B cell (primary cell): ENCODE measurements around the gene RBMS3. TPM values are rescaled to one million over a fixed set of nuclear protein-coding genes. Genes with fewer than 3 reads are reported as not detected.

ENCODE experiments used
- ATAC-seq: fragments of 200-7000 bp; cut with Tn5 transposase; one replicate; pipeline ENCODE4 v1.10.0; 2021; ENCODE audit warnings: low read depth, mild to moderate bottlenecking, moderate number of reproducible peaks, moderate library complexity
- CTCF ChIA-PET: fragments of 350-600 bp; sonication (Branson Sonifier 250); formaldehyde crosslinking; loops from one replicate; lab custom pipeline; 2021; ENCODE audit warnings: antibody characterized with exemption, inconsistent platforms; lab: Charles Lee
- POLR2A ChIA-PET: fragments of 350-600 bp; sonication (Branson Sonifier 250); formaldehyde crosslinking; loops from one replicate; lab custom pipeline; 2021; ENCODE audit warnings: antibody characterized with exemption; lab: Charles Lee
- DNase-seq: peaks from one replicate; pipeline ENCODE4 v3.0.0; 2013
- H2AFZ ChIP-seq: 2 replicates; pipeline ENCODE4 v1.6.1; 2012; ENCODE audit warnings: mild to moderate bottlenecking, low read depth, low read length; ENCODE audit not compliant: insufficient read depth, poor library complexity, severe bottlenecking
- H3K27ac ChIP-seq, 2 donors: 1 replicate in 1 of 2; 2 replicates in 1 of 2; pipeline ENCODE4 v1.5.1; 2012 to 2013; ENCODE audit warnings: low read length in 2 of 2, mild to moderate bottlenecking in 2 of 2, moderate library complexity in 1 of 2
- H3K27me3 ChIP-seq, 4 experiments: fragments of 200-600 bp in 1 of 4; sonication (generic) in 1 of 4; replicated peaks in 1 of 4; 1 replicate in 2 of 4; 2 replicates in 2 of 4; pipeline versions ENCODE4 v1.6.1 to v1.7.0; 2013 to 2016; ENCODE audit warnings: low read length in 3 of 4, mild to moderate bottlenecking in 2 of 4, mixed read lengths in 1 of 4, moderate library complexity in 1 of 4; ENCODE audit not compliant: insufficient read depth in 4 of 4, control insufficient read depth in 3 of 4; ENCODE audit errors: control extremely low read depth in 1 of 4
- H3K36me3 ChIP-seq, 2 experiments: replicated peaks in 1 of 2; 1 replicate in 1 of 2; 2 replicates in 1 of 2; pipeline versions ENCODE4 v1.6.1 to v1.7.1; 2013; ENCODE audit warnings: low read length in 1 of 2; ENCODE audit not compliant: insufficient read depth in 2 of 2, control insufficient read depth in 1 of 2; ENCODE audit errors: control extremely low read depth in 1 of 2, extremely low read depth in 1 of 2
- H3K4me1 ChIP-seq, 2 donors: fragments of 200-600 bp in 1 of 2; sonication (generic) in 1 of 2; 1 replicate in 1 of 2; 2 replicates in 1 of 2; pipeline versions ENCODE4 v1.5.1 to v1.6.1; 2013 to 2017; ENCODE audit warnings: low read length in 2 of 2; ENCODE audit not compliant: control insufficient read depth in 2 of 2, insufficient read depth in 2 of 2
- H3K4me2 ChIP-seq: replicated peaks from 2 replicates; pipeline ENCODE3; 2012; ENCODE audit warnings: mild to moderate bottlenecking, low read depth, low read length; ENCODE audit not compliant: poor library complexity, severe bottlenecking
- H3K4me3 ChIP-seq, 5 experiments: fragments of 200-600 bp in 1 of 5; sonication (generic) in 1 of 5; 1 replicate in 3 of 5; 2 replicates in 2 of 5; pipeline versions ENCODE4 v1.5.1 to v1.7.0; 2011 to 2016; ENCODE audit warnings: low read length in 4 of 5, mild to moderate bottlenecking in 4 of 5, low read depth in 2 of 5, control low read depth in 1 of 5, moderate library complexity in 1 of 5; ENCODE audit not compliant: insufficient read depth in 1 of 5; ENCODE audit errors: control extremely low read depth in 1 of 5, extremely low read depth in 1 of 5
- H3K79me2 ChIP-seq: fragments of 200-600 bp; sonication (generic); one replicate; pipeline ENCODE4 v1.6.0; 2016; ENCODE audit warnings: low read length; ENCODE audit not compliant: control insufficient read depth, insufficient read depth
- H3K9ac ChIP-seq: fragments of 200-600 bp; sonication (generic); 2 replicates; pipeline ENCODE4 v1.6.1; 2017; ENCODE audit warnings: mild to moderate bottlenecking, low read length, moderate library complexity
- H3K9me3 ChIP-seq, 3 donors: one replicate each; pipeline versions ENCODE4 v1.6.1 to v1.7.1; 2013; ENCODE audit warnings: low read length in 2 of 3; ENCODE audit not compliant: control insufficient read depth in 2 of 3, insufficient read depth in 1 of 3; ENCODE audit errors: control extremely low read depth in 1 of 3
- H4K20me1 ChIP-seq: 2 replicates; pipeline ENCODE4 v1.6.0; 2012; ENCODE audit warnings: mild to moderate bottlenecking, low read length; ENCODE audit not compliant: insufficient read depth, control insufficient read depth, poor library complexity, severe bottlenecking
- H3K27ac Mint-ChIP-seq: one replicate; pipeline ENCODE4 v1.8.0; 2021; ENCODE audit warnings: mixed read lengths
- H3K27me3 Mint-ChIP-seq: one replicate; pipeline ENCODE4 v1.8.0; 2021; ENCODE audit warnings: mixed read lengths
- H3K4me1 Mint-ChIP-seq: one replicate; pipeline ENCODE4 v1.8.0; 2021; ENCODE audit warnings: mixed read lengths
- H3K4me3 Mint-ChIP-seq: one replicate; pipeline ENCODE4 v1.8.0; 2021; ENCODE audit warnings: mixed read lengths
- H3K9me3 Mint-ChIP-seq: one replicate; pipeline ENCODE4 v1.8.0; 2022; ENCODE audit warnings: mixed read lengths; ENCODE audit not compliant: insufficient read depth
- CTCF ChIP-seq: fragments of 200-600 bp; IDR thresholded peaks from one replicate; pipeline ENCODE4 v1.8.0; 2022; ENCODE audit warnings: antibody characterized with exemption, mild to moderate bottlenecking
- EZH2 ChIP-seq: IDR thresholded peaks from 2 replicates; pipeline ENCODE4 v1.6.1; 2012; ENCODE audit warnings: borderline replicate concordance, low read depth, mild to moderate bottlenecking, moderate library complexity, low read length; ENCODE audit not compliant: insufficient read depth, poor library complexity, severe bottlenecking
- WGBS: methylation state at CpG from one replicate; pipeline ENCODE4 v1.1.5; 2013; ENCODE audit warnings: missing lambda C conversion rate; ENCODE audit not compliant: insufficient coverage; 5-methylcytosine and 5-hydroxymethylcytosine counted together
- intact Hi-C: fragments of 100-400 bp; cut with micrococcal nuclease; formaldehyde crosslinking; loops from one replicate; pipeline ENCODE4 v1.10.0; 2022
- polyA plus RNA-seq: library from polyadenylated mRNA; depleted of rRNA; stranded (reverse); fragments of >200 nt; gene quantifications from 2 replicates; pipeline ENCODE4 v1.2.3, GENCODE V29; 2012
- total RNA-seq, 2 donors: library from RNA; stranded (reverse); fragments of 120-200 nt in 1 of 2; gene quantifications; 1 replicate in 1 of 2; 2 replicates in 1 of 2; pipeline versions ENCODE4 v1.2.3 to v1.2.4, GENCODE V29; 2013 to 2022

RBMS3 gene
- total and polyA plus RNA-seq, 2 donors (not counting 1 experiment from before 2014, with no cell fraction given) = not detected

GRCh38 chr3:29701326-29701983, 420.6 kb downstream of the RBMS3 start:
- ATAC-seq = no peak
- no peak overlapping the region for H2AFZ ChIP-seq

More at GRCh38 chr3:29701326-29701983, 420.6 kb downstream of the RBMS3 start:
- Histone ChIP-seq H3K4me3 (no peak overlapping the region), H3K9ac (no peak overlapping the region), H3K9me3 (peaks cover 0 to 17% (median 0%) of the 10 kb centered on the region in 3 donors), H3K27ac (no peak overlapping the region), H3K27me3 (no peaks in the 10 kb centered on the region), H3K4me1 (no peaks in the 10 kb centered on the region), H3K79me2 (no peaks in the 10 kb centered on the region), H3K4me2 (no peak overlapping the region), H4K20me1 (no peaks in the 10 kb centered on the region), H3K36me3 (no peaks in the 10 kb centered on the region)
- Mint-ChIP-seq H3K4me1 (no peaks in the 10 kb centered on the region), H3K9me3 (peaks cover 5% of the 10 kb centered on the region), H3K4me3 (no peak overlapping the region), H3K27ac (no peak overlapping the region), H3K27me3 (no peaks in the 10 kb centered on the region)
- ChIA-PET POLR2A (no interaction called here), CTCF (no interaction called here)
- intact Hi-C loops = no loop called here
- DNase-seq = no peak
- TF ChIP-seq EZH2 (no peak), CTCF (no peak)
- 97% methylated on average over 41 of the region's 41 CpGs for WGBS
